Tibial artery (tissue), 4 donors: ENCODE data around the gene IFITM5.
"Not testable (repeated sequence)": the region's sequence is repeated elsewhere in the genome, so short reads cannot be mapped to it uniquely, and the experiment has no call there.

Experiments used
- DNase-seq, 2 donors: peaks; one replicate each; pipeline ENCODE4 v3.0.0-alpha.2; 2019
- H3K27ac ChIP-seq, 2 donors: fragments of 200-600 bp; sonication (generic) in 1 of 2; 1 replicate in 1 of 2; 2 replicates in 1 of 2; pipeline ENCODE4 v1.5.1; 2018 to 2019; ENCODE audit warnings: mild to moderate bottlenecking in 1 of 2
- H3K27me3 ChIP-seq, 2 donors: fragments of 200-600 bp; sonication (generic) in 1 of 2; one replicate each; pipeline versions ENCODE4 v1.5.1 to v1.6.0; 2016 to 2019
- H3K36me3 ChIP-seq, 3 donors: fragments of 200-600 bp; sonication (generic) in 2 of 3; one replicate each; pipeline ENCODE4 v1.5.1; 2016 to 2019; ENCODE audit warnings: mild to moderate bottlenecking in 2 of 3
- H3K4me1 ChIP-seq, 4 donors: fragments of 200-600 bp; sonication (generic) in 2 of 4; 1 replicate in 3 of 4; 2 replicates in 1 of 4; pipeline ENCODE4 v1.5.1; 2016 to 2019
- H3K4me3 ChIP-seq, 2 donors: fragments of 200-600 bp; sonication (generic) in 1 of 2; 1 replicate in 1 of 2; 2 replicates in 1 of 2; pipeline ENCODE4 v1.5.1; 2018 to 2019; ENCODE audit warnings: mild to moderate bottlenecking in 2 of 2
- H3K9me3 ChIP-seq, 3 donors: fragments of 200-600 bp; sonication (generic) in 1 of 3; one replicate each; pipeline ENCODE4 v1.5.1; 2016 to 2019
- intact Hi-C: fragments of 100-400 bp; cut with DNase I; formaldehyde crosslinking; loops from one replicate; pipeline ENCODE4 v1.15.0; 2023; ENCODE audit warnings: low total_unique reads
- TF ChIP-seq, protein P1 (sequence below), 2 experiments: fragments of 200-600 bp in 1 of 2; fragments of 450-650 bp in 1 of 2; IDR thresholded peaks; one replicate each; pipeline ENCODE4 v1.5.1; 2017 to 2019; ENCODE audit warnings: antibody characterized with exemption in 2 of 2, mild to moderate bottlenecking in 1 of 2, moderate library complexity in 1 of 2

IFITM5 gene

GRCh38 chr11:332651-333480 is 33.5 kb upstream of the IFITM5 start:
- Histone ChIP-seq H3K27ac (no peak overlapping the region), H3K9me3 (no peaks in the 10 kb centered on the region), H3K4me1 (peaks cover 0 to 8% (median 2%) of the 10 kb centered on the region in 4 donors), H3K36me3 (no peaks in the 10 kb centered on the region), H3K4me3 (no peak overlapping the region), H3K27me3 (no peaks in the 10 kb centered on the region)
- intact Hi-C loops = no loop called here
- DNase-seq = peak in 1 of 2 donors; percentile 56
- TF ChIP-seq, protein P1, sequence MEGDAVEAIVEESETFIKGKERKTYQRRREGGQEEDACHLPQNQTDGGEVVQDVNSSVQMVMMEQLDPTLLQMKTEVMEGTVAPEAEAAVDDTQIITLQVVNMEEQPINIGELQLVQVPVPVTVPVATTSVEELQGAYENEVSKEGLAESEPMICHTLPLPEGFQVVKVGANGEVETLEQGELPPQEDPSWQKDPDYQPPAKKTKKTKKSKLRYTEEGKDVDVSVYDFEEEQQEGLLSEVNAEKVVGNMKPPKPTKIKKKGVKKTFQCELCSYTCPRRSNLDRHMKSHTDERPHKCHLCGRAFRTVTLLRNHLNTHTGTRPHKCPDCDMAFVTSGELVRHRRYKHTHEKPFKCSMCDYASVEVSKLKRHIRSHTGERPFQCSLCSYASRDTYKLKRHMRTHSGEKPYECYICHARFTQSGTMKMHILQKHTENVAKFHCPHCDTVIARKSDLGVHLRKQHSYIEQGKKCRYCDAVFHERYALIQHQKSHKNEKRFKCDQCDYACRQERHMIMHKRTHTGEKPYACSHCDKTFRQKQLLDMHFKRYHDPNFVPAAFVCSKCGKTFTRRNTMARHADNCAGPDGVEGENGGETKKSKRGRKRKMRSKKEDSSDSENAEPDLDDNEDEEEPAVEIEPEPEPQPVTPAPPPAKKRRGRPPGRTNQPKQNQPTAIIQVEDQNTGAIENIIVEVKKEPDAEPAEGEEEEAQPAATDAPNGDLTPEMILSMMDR (IDR thresholded peaks at IDR 0.05) = no peak

DNA sequence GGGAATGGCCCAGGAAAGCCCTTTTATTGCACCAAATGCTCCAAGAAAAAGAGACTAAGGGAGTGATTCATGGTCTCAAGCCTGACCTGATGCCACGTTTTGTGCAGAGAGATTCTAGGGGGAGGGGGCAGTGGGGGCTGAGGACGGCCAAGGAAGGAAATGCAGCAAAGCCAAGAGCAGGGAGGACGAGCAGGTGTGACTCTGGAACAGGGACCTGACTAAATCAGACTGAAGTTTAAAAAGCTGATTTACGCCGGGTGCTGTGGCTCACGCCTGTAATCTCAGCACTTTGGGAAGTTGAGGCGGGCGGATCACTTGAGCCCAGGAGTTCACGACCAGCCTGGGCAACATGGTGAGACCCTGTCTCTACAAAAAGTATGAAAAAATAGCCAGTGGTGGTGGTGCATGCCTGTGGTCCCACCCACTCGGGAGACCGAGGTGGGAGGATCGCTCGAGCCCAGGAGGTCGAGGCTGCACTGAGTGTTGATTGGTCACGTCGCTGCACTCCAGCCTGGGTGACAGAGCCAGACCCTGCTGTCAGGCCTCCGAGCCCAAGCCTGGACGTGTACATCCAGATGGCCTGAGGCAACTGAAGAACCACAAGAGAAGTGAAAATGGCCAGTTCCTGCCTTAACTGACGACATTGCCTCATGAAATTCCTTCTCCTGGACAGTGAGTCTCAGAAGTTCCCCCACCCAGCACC is 32.2 kb upstream of the IFITM5 start:
- TF ChIP-seq, protein P1 (IDR thresholded peaks at IDR 0.05) = no peak
- intact Hi-C loops = no loop called here
- Histone ChIP-seq H3K27ac (no peak overlapping the region), H3K36me3 (no peaks in the 10 kb centered on the region), H3K4me3 (no peak overlapping the region), H3K27me3 (no peaks in the 10 kb centered on the region), H3K4me1 (peaks cover 8 to 15% (median 12%) of the 10 kb centered on the region in 4 donors), H3K9me3 (no peaks in the 10 kb centered on the region)
- peak in 1 of 2 donors; percentile 49 for DNase-seq

- DNase-seq = peak in 1 of 2 donors; percentile 64
- Histone ChIP-seq H3K4me3 (no peak overlapping the region), H3K27me3 (no peaks in the 10 kb centered on the region), H3K4me1 (peaks cover 8 to 22% (median 17%) of the 10 kb centered on the region in 4 donors), H3K36me3 (no peaks in the 10 kb centered on the region), H3K27ac (no peak overlapping the region), H3K9me3 (no peaks in the 10 kb centered on the region)
- intact Hi-C loops = no loop called here
- TF ChIP-seq, protein P1 (IDR thresholded peaks at IDR 0.05) = no peak
These were observed 31.5 kb upstream of the IFITM5 start for GRCh38 chr11:330694-331357.

DNA sequence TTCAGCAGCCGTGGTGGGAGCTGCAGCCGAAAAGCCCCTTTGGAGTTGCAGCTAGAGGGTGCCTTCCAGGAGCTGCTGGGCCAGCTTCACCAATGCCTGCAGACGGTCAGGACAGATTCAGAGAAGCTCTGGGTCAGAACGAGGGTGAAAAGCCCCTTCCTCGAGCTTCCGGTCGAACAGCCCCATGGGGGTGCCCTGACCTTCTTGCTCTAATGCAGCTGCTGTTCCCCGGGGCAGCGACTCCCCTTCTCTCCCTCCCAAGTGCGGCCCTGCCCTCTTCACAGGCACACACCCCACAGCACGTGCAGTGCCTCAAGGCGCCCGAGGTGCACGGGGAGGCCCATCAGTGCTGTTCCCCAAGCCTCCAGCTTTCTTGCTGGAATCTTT is 31.0 kb upstream of the IFITM5 start:
- Histone ChIP-seq H3K27ac (no peak overlapping the region), H3K4me3 (no peak overlapping the region), H3K27me3 (no peaks in the 10 kb centered on the region), H3K36me3 (no peaks in the 10 kb centered on the region), H3K4me1 (peaks cover 8 to 27% (median 21%) of the 10 kb centered on the region in 4 donors), H3K9me3 (no peaks in the 10 kb centered on the region)
- peak in 1 of 2 donors; percentile 56 for DNase-seq
- intact Hi-C loops = no loop called here
- TF ChIP-seq, protein P1 (IDR thresholded peaks at IDR 0.05) = no peak

GRCh38 chr11:329886-330253 is 30.5 kb upstream of the IFITM5 start:
- Histone ChIP-seq H3K27ac (no peak overlapping the region), H3K4me3 (no peak overlapping the region), H3K9me3 (no peaks in the 10 kb centered on the region), H3K27me3 (no peaks in the 10 kb centered on the region), H3K4me1 (peaks cover 8 to 28% (median 21%) of the 10 kb centered on the region in 4 donors), H3K36me3 (no peaks in the 10 kb centered on the region)
- DNase-seq = peak in 1 of 2 donors; percentile 2
- TF ChIP-seq, protein P1 (IDR thresholded peaks at IDR 0.05) = no peak
- intact Hi-C loops = no loop called here

DNA sequence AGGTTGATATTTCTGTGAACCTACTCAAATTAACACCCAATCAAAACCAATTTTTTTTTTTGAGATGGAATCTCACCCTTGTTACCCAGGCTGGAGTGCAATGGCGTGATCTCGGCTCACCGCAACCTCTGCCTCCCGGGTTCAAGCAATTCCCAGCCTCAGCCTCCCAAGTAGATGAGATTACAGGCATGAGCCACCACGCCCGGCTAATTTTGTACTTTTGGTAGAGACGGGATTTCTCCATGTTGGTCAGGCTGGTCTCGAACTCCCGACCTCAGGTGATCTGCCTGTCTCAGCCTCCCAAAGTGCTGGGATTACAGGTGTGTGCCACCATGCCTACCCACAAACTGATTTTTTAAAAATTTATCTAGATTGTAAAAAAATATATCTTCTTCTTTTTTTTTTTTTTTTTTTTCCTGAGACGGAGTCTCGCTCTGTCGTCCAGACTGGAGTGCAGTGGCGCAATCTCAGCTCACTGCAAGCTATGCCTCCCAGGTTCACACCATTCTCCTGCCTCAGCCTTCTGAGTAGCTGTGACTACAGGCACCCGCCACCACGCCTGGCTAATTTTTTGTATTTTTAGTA is 29.3 kb upstream of the IFITM5 start:
- H3K27ac ChIP-seq, intact Hi-C loops: not testable (repeated sequence)
- DNase-seq = peak in 1 of 2 donors; percentile 35

More for the DNA sequence above, 29.3 kb upstream of the IFITM5 start:
- not testable (repeated sequence) for H3K9me3 ChIP-seq, H3K4me3 ChIP-seq, H3K27me3 ChIP-seq, H3K36me3 ChIP-seq
- peaks cover 8 to 37% (median 24%) of the 10 kb centered on the region in 4 donors for H3K4me1 ChIP-seq
